Colonic mucosa (tissue), 4 donors: Measurements from ENCODE around the gene PDIK1L. TPM values are rescaled to one million over a fixed set of nuclear protein-coding genes. Genes with fewer than 3 reads are reported as not detected.

ENCODE experiments used
- DNase-seq: peaks from one replicate; pipeline ENCODE4 v3.0.0-alpha.2; 2020
- H3K27ac ChIP-seq: fragments of 200-600 bp; one replicate; pipeline ENCODE4 v1.8.0; 2021
- H3K27me3 ChIP-seq: fragments of 200-600 bp; one replicate; pipeline ENCODE4 v1.8.0; 2021
- H3K36me3 ChIP-seq: fragments of 200-600 bp; one replicate; pipeline ENCODE4 v1.8.0; 2021
- H3K4me1 ChIP-seq: fragments of 200-600 bp; one replicate; pipeline ENCODE4 v1.8.0; 2021; ENCODE audit warnings: mild to moderate bottlenecking
- H3K4me3 ChIP-seq: fragments of 200-600 bp; one replicate; pipeline ENCODE4 v1.8.0; 2021
- H3K9ac ChIP-seq, 2 donors: one replicate each; pipeline ENCODE4 v1.7.0; 2013; ENCODE audit warnings: control low read depth in 2 of 2, low read depth in 2 of 2, low read length in 2 of 2
- H3K9me3 ChIP-seq: fragments of 200-600 bp; one replicate; pipeline ENCODE4 v1.8.0; 2021
- intact Hi-C: fragments of 100-400 bp; cut with DNase I; formaldehyde crosslinking; loops from one replicate; pipeline ENCODE4 v1.14.1; 2022
- total RNA-seq, 2 donors: library from RNA; stranded (reverse); fragmentation: NEBNext Ultra II Directional in 1 of 2; extraction: Animal tissue kit (Norgen Biotek cat#: 25700) in 1 of 2; gene quantifications; one replicate each; pipeline ENCODE4 v1.2.1, GENCODE V29; 2021
- TF ChIP-seq, protein P1 (sequence below): fragments of 200-600 bp; IDR thresholded peaks from one replicate; pipeline ENCODE4 v1.8.0; 2022; ENCODE audit warnings: antibody characterized with exemption, mild to moderate bottlenecking
- donor health status: healthy.
- donor health status: DM: no; HTN: no; CAD: no.
- donor health status: DM: no; HTN: no; CAD: no.

The PDIK1L gene
- 10 to 100 TPM; 12.5 to 14.8 TPM for total RNA-seq

DNA sequence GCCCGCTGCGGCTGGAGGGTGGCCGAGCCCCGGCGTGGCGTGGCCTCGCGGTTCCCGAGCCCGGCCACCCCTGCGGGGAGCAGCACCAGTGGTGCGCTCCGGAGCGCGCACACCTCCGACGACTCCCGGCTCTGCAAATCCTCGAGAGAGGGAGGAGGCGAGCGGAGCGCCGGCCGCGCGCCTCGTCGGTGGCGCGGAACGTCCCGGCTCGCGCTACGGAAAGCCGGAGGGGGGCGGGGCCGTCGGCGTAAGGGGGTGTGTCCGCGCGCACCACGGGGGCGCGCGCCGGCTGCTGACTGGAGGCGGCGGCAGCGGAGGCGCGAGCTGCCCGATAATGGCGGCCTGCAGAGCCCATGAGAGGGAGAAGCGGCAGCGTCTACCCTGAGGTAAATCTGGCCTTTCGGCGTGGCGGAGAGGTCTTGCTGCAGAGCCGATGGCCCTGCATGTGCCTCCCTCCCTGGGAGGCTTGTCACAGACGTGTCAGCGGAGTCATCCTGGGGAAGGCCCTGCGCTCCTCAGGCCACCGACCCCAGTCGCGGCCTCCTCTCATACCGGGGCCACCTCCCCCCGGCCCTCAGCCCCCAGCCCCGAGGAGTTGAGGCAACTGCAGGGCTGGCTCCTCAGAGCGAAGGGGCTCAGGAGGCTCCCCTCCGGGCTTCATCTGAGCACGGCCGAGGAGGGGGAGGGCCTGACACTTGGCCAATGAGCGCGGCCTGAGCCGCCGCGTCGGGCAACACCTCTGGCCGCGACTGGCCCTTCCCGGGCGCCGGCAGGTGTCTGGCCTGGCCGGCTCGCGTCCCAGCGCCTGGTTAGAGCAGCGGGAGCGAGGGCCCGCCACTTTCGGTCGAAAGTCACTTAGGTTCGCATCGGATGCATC lies at the start of gene PDIK1L:
Gene PDIK1L, plus strand, starts transcription at position 295 of the 877 bp plus-strand sequence. CDS start 2,485 bp downstream, outside the sequence.
- Histone ChIP-seq H3K4me1 (no peaks in the 10 kb centered on the region), H3K27ac (peak within 1 kb of the TSS; percentile 98), H3K9ac (peak within 1 kb of the TSS; percentile 88 to 93), H3K9me3 (no peaks in the 10 kb centered on the region), H3K36me3 (peaks cover 4% of the 10 kb centered on the region), H3K27me3 (no peaks in the 10 kb centered on the region), H3K4me3 (peak within 1 kb of the TSS; percentile 99)
- peak; percentile 93 for DNase-seq
- intact Hi-C loops, result no loop called here
- TF ChIP-seq, protein P1, sequence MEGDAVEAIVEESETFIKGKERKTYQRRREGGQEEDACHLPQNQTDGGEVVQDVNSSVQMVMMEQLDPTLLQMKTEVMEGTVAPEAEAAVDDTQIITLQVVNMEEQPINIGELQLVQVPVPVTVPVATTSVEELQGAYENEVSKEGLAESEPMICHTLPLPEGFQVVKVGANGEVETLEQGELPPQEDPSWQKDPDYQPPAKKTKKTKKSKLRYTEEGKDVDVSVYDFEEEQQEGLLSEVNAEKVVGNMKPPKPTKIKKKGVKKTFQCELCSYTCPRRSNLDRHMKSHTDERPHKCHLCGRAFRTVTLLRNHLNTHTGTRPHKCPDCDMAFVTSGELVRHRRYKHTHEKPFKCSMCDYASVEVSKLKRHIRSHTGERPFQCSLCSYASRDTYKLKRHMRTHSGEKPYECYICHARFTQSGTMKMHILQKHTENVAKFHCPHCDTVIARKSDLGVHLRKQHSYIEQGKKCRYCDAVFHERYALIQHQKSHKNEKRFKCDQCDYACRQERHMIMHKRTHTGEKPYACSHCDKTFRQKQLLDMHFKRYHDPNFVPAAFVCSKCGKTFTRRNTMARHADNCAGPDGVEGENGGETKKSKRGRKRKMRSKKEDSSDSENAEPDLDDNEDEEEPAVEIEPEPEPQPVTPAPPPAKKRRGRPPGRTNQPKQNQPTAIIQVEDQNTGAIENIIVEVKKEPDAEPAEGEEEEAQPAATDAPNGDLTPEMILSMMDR, result no peak

DNA sequence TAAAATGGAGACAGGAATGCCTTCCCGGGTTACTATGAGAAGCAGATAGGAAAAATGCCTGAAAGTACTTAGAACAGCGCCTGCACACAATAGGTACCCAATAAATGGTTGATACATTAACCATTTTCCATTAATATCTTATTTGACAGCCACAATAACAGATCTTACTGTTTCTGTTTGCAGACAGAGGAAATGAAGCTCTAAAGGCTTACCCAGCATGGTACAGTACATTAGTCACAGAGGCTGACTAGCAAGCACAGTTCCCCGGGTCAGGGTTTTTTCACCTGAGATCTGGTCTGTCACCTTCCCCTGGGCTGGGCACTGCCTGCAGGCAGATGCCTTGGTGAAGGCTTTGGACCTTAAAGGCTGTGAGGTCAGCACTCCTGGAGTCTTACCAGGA lies 47.1 kb upstream of the PDIK1L start:
- TF ChIP-seq, protein P1, result no peak
- Histone ChIP-seq H3K27ac (no peak overlapping the region), H3K9me3 (no peaks in the 10 kb centered on the region), H3K4me1 (no peaks in the 10 kb centered on the region), H3K36me3 (no peaks in the 10 kb centered on the region), H3K4me3 (no peak overlapping the region), H3K9ac (no peak overlapping the region), H3K27me3 (no peaks in the 10 kb centered on the region)
- intact Hi-C loops, result no loop called here
- no peak for DNase-seq

DNA sequence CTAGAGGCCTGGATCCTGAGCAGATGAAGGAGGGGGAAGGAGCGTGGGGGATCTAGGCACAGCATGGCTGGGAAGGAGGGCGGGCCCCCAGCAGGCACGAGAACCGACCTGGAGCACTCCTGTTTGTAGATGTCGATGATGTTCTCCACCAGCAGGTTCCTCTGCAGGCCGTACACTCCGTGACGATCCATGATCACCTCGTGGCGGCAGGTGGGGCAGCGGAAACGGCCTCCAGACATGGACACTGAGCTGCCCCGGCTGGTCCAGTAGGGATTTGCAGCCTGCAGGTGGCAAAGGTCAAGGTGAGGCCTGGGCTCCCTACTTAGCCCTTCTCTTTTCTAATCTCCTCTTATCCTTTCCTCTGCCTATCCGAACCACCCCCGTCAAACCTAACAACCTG lies 45.5 kb upstream of the PDIK1L start:
- H3K27ac ChIP-seq, result no peak overlapping the region
- H3K9ac ChIP-seq, result no peak overlapping the region
- no peaks in the 10 kb centered on the region for H3K27me3 ChIP-seq
- DNase-seq, result no peak
- TF ChIP-seq, protein P1, result no peak
- no peaks in the 10 kb centered on the region for H3K4me1 ChIP-seq
- intact Hi-C loops, result no loop called here
- no peak overlapping the region for H3K4me3 ChIP-seq
- no peaks in the 10 kb centered on the region for H3K9me3 ChIP-seq
- H3K36me3 ChIP-seq, result no peaks in the 10 kb centered on the region

DNA sequence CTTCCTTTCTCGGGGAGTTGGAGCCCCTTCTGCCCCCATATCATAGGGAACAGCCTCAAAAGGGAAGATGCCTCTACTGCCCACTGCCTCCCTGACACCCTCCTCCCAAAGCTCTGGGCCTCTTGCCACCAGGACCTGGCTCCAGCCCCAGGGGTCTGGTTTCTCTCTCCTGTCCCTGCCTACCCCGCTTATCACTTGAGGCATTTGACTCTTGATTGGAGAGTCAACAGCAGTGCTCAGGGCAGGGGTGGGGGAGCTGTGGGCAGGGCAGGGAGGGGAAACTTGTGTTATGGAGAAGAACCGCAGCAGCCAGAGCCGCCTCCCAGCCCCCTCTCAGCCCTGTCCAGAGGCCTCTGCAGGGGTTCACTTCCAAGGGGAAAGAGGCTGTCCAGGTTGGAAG lies 44.8 kb upstream of the PDIK1L start:
- no peaks in the 10 kb centered on the region for H3K4me1 ChIP-seq
- H3K9me3 ChIP-seq, result no peaks in the 10 kb centered on the region
- no peak overlapping the region for H3K4me3 ChIP-seq
- H3K27me3 ChIP-seq, result no peaks in the 10 kb centered on the region
- H3K27ac ChIP-seq, result no peak overlapping the region
- DNase-seq, result no peak
- no peaks in the 10 kb centered on the region for H3K36me3 ChIP-seq
- TF ChIP-seq, protein P1, result no peak
- H3K9ac ChIP-seq, result no peak overlapping the region
- intact Hi-C loops, result no loop called here

DNA sequence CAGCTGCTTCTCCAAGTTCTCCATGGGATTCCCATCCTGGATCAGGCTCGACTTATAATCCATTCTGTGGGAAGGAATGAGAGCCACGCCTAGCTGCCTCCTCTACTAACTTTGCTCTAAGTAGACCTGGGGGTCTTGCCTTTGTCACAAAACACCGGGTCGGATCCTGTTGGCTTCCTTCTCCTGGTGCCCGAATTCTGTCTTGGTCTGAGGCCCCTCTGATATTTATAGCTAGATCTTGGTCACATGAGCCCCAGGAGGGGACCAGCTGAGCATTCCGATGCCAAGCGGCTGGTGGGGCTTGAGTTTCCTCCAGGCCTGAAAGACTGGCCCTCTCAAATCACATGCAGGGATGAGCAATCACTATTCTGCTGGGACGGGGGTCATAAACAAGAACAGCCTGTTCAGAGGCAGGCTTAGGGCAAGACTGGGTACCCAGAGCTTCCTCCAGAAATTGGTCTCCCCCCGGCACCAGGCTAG lies 44.2 kb upstream of the PDIK1L start, which contains the start of gene TRIM63:
Gene TRIM63, minus strand, starts transcription at position 199 of the 480 bp plus-strand sequence. Its CDS starts 136 bp downstream, at position 63.
- no peaks in the 10 kb centered on the region for H3K9me3 ChIP-seq
- H3K36me3 ChIP-seq, result no peaks in the 10 kb centered on the region
- H3K27ac ChIP-seq, result no peak within 1 kb of the TSS
- intact Hi-C loops, result no loop called here
- no peak within 1 kb of the TSS for H3K9ac ChIP-seq
- H3K4me3 ChIP-seq, result no peak within 1 kb of the TSS
- TF ChIP-seq, protein P1, result no peak
- H3K4me1 ChIP-seq, result no peaks in the 10 kb centered on the region
- DNase-seq, result no peak
- no peaks in the 10 kb centered on the region for H3K27me3 ChIP-seq
